HG03460 (cell line): ENCODE results near the gene CCDC33.

Source experiments
- ATAC-seq: cut with Tn5 transposase; IDR thresholded peaks from one replicate; pipeline ENCODE4 v1.9.1; 2021; ENCODE audit not compliant: unreplicated experiment

Gene CCDC33

DNA sequence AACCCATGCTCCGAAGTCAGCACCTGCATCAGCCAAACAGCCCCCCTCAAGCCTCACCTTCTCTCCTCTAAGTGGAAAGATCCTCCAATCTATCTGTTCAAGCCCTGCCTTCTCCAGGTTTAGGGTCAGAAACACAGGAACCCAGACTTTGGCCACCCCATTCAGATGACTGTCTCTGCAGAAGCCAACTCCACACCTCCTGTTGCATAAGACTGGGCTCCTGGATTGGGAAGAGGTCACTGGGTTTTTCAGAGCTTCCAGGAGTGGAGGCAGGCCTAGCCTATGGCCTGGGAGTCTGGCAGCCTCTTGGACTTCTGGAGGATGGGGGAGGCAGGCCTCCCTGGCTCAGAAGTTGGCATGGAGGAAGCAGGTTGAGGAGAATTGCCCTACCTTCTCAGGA is 21.5 kb downstream of the CCDC33 start:
- ATAC-seq, result no peak

- ATAC-seq, result no peak
Observed at GRCh38 chr15:74258456-74259291, 22.5 kb downstream of the CCDC33 start.

DNA sequence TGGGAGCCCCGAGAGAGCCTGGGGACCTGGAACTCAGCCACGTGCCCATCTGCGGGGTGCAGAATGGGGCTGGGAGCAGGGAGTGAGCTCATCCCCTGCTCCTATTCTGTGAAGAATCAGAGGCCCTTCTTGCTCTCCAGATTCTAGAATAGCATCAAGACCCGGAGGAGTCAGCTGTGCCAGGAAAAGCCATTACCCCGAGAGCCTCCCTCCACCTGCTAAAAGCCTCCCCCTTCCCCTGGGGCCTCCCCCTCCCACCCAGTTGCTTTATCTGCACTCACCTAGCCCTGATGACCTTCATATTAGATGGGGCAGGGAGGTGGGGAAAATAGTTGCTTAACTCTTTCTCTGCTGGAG is 23.1 kb downstream of the CCDC33 start:
- no peak for ATAC-seq

GRCh38 chr15:74259821-74260607 is 23.9 kb downstream of the CCDC33 start:
- no peak for ATAC-seq

- ATAC-seq, result no peak
Observed at GRCh38 chr15:74261041-74261440, 24.9 kb downstream of the CCDC33 start.

- no peak for ATAC-seq
Observed at GRCh38 chr15:74261685-74262084, 25.6 kb downstream of the CCDC33 start.

- ATAC-seq, result no peak
Observed at GRCh38 chr15:74262151-74262550, 26.0 kb downstream of the CCDC33 start.

GRCh38 chr15:74262625-74263024 is 26.5 kb downstream of the CCDC33 start:
- no peak for ATAC-seq

- ATAC-seq, result no peak
Observed at GRCh38 chr15:74263466-74263865, 27.3 kb downstream of the CCDC33 start.

- no peak for ATAC-seq
Observed at GRCh38 chr15:74264081-74264501, 28.0 kb downstream of the CCDC33 start.

DNA sequence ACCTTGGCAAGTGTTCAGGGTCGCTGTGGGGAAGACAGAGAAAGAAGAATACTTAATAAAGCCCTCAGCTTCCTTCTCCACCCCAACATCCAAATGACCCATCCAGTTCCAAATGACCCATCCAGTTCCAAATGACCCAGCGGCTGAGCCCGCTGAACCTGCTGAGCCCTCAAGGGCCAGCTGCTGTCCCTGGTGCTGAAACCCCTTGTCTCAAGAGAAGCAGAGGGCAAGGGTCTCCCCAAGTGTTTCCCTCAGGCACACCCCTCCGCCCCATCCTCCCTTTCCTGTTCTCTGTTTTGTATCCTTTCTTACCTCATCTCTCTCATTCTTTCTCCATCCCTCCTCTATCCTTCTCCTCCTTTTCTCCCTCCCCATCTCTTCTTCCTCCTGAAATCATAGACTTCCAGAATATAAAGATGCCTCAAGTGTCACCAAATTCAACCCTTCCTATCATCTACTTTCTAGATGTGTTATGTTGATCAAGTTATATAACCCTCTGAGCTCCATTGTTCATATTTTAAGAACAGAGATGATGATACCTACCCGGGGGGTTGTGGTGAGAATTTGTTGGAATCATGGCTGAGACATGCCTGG is 29.0 kb downstream of the CCDC33 start:
- ATAC-seq, result no peak

DNA sequence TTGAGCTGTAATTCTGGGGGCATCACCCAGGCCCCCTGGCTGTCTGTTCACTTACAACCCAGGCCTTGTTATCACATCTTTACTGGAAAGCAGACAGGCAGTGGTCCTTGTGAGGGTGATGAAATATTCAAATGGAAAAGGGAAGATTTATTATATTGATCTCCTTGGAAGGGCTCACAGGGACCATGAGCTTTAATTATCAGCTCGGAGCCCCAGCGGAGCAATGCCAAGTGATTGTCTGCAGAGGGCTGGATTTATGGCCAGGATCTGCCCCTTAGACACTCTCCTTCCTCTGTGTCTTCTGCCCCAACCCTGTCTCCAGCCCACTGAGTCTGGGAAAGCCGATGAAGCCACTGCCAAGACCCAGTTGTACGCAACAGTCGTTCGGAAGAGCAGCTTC is 31.9 kb downstream of the CCDC33 start:
- ATAC-seq, result no peak

DNA sequence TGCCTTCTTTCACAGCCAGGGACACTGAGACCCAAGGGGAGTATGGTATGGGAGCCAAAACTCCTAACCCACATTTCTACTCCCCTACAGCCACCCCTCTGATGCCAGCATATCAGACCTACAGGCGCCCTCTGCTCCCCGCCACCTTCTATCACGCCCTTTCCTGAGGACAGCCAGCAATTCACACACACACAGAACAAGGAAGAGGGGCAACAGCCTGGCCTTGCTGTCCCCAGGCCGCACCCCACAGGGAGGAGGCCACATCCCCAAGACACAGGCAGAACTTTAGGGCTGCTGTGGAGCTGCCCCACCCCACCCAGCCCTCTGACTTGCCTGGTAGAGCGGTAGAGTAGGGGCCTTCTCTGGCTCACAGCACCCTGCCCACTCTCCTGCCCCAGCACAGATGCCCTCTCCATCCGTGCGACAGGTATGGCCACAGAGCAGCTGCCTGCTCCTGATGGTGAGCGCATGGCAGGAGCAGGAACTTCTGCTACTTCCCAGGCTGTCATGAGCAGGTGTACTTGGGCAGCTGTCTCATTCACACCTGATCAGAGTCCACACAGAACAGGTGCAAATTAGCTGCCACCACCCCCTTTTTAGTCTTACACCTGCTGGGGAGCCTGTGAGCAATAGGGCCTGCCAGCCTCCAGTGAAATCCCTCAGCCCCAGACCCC is 33.4 kb downstream of the CCDC33 start:
- ATAC-seq, result no peak

DNA sequence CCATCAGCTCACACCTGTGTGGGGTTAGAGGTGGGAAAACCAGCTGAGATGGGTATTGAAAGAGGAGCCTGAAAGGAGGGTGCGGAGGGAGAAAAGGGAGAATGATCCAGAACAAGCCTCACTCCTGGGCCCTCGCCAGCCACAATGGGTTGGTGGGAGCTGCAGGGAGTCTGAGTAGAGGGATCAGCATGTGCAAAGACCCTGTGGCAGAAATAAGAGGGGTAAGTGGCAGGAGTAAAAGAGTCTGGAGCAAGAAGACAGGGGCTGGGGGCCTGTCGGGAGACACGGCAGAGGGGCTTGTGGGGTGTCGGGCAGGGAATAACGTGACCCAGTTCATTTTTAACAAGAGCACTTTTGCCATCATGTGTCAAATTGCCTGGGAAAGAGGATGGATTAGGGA is 34.0 kb downstream of the CCDC33 start:
- ATAC-seq, result no peak

DNA sequence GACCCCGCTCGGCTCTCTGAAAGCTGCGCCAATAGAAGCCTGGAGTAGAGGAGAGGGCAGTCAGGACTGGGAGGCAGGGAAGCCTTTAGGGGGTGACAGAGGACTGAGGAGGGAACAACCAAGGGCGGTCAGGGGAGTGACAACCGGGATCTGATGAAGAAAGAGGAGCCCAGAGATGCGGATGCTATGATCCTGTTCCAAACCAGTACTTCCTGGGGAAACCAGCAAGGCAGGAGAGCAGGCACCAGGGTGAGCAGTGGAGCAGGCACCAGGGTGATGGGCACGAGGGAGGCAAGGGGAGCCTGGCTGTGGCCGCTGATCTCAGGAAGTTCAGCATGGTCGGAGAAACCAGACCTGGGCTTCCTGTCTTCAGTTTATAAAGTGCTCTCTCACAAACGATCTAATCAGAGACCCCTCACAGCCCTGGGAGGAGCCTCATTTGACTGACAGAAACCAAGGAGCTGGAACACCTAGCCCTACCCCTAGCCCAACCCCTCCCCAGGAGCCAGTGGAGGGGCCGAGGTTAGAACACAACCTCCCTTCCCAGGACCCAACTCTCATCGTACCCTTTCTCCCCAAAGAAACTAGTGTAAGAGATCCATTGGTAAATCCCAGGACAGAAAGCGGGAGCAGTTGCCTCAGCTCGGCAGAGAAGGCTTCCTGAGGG is 34.9 kb downstream of the CCDC33 start:
- no peak for ATAC-seq

GRCh38 chr15:74272812-74273211 is 36.7 kb downstream of the CCDC33 start:
- no peak for ATAC-seq

GRCh38 chr15:74274470-74275038 is 38.4 kb downstream of the CCDC33 start:
- ATAC-seq, result no peak

DNA sequence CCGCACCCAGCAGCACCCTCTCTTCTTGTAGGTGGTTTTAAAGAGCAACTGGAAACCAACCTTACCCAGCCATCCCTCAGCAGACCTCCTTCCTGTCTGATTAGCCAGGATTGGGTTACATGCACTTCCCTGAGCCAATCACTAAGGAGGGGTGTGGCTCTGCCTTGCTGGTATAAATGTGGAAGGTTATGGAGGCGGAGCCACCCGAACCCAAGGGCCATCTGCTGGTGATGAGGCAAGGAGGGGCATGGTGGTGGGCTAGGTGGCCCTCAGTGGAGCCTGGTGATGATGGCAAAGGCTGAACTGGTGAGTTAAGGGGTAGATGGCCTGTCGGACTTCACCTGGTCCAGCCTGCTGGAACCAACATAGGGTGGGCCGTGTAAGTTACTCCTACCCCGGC is 39.8 kb downstream of the CCDC33 start:
- ATAC-seq, result no peak

DNA sequence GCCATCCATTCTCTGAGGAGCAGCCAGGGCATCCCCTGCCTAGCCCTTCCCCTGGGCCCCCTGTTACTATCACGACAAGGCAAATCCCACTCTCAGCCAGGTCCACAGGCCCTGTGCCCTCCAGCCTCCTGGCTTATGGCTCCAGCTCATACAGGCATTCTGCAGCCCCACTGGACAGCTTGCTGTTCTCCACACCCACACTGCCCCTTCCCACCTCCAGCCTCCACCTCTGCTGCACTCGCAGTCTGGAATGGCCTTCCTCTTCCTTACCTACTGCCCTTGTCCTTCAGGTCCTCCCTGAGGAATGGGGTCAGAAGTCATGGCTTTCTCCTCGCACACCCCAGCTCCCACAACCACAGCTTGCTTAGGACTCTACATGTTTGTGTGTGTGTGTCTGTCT is 40.4 kb downstream of the CCDC33 start:
- no peak for ATAC-seq

GRCh38 chr15:74277242-74277810 is 41.2 kb downstream of the CCDC33 start:
- no peak for ATAC-seq
